HL-60/S4 treated with phorbol 12-myristate 13-acetate at 8.2 ng/mL for 4 days and 3 days (cell line): ENCODE data around the gene SETD5.

Source experiments
- in situ Hi-C: fragments of 300-500 bp; cut with MboI; formaldehyde crosslinking; loops from 2 replicates; pipeline ENCODE4 v1.15.0; 2022; ENCODE audit warnings: low sequenced_read_pairs

SETD5 gene

DNA sequence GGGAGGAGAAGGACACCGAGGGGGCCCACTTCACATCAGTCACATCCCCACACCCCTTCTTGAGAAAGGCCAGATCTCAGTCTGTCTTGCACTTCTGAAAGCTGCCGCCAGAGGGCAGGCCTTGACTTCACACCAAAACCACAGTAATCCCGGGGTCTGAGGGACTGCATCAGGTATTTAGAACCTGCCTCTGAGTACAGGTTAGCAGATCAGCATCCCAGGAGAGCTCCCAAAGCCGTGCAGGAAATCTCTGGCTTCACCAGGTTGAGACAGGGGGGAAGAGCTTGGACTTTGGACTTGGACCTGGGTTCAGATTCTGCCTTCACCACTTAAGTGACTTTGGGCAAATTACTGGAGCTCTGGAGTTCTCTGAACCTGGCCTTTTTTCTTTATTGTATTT is 105.9 kb downstream of the SETD5 start:
- in situ Hi-C loops, result no loop called here

DNA sequence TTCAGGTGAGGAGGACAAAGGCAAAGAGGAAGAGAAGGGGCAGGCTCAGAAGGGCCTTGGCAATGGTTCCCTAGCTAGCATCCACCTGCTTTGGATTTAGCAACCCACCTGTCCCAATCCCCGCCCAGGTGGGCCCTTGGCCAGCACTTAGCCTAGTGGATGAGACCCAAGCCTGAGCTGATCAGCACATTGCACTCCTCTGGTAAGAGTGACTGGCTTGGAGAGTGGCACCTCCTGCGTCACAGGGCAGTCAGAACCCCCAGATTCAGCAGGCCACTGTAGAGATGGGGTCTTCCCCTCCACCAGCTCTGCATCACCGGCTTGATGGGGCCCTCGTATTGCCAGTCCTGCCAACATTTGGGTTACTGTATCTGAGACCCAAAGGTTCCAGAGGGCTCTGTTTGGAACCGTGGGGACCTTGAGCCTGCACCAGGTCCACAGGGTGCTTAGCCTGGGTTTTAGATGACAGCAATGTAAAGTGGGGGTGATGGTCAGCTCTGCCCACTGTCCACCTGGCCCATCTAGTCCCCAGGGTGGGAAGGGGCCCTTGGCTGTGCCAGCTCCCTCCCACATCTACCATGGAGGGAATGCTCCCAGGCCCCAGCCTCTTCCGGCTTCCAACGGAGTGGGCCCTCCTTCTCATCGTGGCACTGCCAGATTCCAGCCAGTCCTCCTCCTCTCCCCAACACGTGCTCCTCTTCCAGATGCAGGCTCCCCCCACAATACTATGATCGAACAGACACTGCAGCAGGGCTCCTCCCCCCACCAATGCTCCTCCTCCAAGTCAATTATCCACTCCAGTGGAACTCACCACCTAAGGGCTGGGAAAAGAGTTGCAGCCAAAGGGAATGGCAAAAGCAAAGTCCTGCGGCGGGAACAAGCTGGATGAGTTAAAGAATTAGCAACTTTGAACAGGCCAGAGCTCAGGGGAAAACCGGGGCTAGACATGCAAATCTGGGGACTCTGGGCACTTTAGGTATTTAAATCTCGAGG is 110.5 kb downstream of the SETD5 start:
- in situ Hi-C loops, result no loop called here

DNA sequence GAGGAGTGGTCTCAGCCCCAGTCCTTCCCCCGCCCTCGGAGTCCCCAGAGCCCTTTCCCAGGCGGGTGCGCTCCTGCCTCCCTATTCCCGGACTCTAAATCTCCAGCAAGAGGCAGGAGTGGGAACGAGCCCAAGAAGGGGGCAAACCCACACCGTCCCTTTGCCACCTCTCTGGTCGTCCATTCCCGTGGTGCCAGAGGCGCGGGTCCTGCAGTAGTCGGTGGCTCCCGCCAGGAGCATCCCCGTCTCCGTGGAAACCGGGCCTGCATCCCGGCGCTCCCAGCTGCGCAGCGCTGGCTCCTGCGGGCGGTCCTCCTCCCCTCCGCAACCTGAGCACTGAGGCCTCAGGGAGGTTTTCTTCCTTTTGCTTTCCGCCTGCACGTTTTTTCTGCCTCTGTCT is 111.4 kb downstream of the SETD5 start:
- in situ Hi-C loops, result no loop called here

DNA sequence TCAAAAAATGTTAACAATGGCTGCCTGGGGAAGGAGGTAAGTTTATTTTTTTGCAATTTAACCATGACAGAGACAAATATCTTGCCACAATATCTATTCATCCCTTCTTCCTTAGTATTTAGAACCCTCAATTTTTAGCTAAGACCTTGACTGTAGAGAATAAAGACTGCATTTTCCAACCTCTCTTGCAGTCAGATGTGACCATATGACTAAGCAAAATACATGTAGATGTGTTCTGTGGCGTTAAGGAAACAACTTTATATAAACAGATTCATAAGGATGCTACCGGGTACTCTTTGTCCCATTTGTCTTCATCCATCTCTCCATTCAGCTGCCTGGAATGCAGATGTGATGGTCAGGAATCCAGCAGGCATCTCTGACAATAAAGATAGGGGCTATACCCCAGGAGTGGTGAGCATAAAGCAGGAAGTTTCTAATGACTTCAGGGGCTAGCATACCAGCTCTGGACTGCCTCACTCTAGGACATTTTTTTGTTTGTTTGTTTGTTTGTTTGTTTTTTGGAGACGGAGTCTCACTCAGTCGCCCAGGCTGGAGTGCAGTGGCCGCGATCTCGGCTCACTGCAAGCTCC is 115.1 kb downstream of the SETD5 start:
- in situ Hi-C loops, result no loop called here

DNA sequence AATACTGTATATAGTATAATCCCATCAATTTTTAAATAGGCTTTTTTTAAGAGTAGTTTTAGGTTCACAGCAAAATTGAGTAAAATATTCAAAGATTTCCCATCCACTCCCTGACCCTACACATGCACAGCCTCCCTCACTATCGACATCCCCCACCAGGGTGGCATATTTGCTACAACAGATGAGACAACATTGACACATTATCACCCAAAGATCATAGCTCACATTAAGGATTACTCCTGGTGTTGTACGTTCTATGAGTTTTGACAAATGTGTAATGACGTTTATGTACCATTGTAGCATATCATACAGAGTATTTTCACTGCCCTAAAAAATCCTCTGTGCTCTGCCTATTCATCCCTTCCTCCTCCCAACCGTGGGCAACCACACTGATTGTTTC is 116.9 kb downstream of the SETD5 start:
- in situ Hi-C loops, result no loop called here

DNA sequence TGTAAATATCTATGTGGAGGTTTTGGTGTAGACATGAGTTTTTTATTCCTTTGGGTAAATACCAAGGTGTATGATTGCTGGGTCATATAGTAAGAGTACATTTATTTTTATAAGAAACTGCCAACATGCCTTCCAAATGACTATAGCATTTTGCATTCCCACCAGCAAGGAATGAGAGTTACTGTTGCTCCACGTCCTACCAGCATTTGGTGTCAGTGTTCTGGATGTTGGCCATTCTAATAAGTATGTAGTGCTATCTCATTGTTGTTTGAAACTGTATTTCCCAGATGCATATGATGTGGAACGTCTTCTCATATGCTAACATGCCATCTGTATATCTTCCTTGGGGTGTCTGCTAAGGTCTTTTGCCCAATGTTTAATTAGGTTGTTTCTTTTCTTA is 117.5 kb downstream of the SETD5 start:
- in situ Hi-C loops, result no loop called here

DNA sequence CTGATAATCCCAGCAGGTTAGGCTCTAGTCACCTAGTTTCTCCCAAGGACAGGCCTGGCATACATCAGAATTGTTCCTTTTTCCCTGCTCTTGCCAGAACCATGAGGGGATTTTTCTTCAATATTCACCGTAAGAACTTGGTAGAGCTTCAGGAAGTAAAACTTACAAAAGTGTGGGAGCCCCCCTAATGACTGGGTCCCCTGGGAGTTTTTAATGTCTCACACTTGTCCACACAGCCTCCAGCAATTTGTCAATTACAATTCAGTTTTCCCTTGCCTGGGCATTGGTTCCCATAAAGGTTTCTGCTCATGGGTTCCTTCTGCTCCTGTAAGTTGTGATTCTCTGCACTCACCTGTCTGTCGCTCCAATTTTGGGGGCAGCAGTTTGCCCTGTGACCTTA is 127.7 kb downstream of the SETD5 start:
- in situ Hi-C loops, result no loop called here
